ENCODE results near the gene FMNL2.
A peak's percentile ranks its signal among the peaks of the same experiment; 100 is the strongest.
"Not testable (repeated sequence)": the region's sequence is repeated elsewhere in the genome, so short reads cannot be mapped to it uniquely, and the experiment has no call there.

FMNL2 gene

DNA sequence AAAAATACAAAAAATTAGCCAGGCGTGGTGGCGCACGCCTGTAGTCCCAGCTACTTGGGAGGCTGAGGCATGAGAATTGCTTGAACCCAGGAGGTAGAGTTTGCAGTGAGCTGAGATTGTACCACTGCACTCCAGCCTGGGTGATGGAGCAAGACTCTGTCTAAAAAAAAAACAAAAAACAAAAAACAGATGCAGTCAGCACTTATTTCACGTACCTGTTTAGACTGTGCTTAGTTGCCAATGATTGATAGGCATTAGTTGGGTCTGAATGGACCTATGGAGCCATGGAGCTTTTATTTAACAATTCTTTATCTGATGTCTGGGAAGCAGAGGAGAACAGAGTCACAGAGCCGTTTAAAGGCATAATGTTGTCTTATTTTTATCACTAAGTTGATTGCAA, 139.5 kb downstream of the FMNL2 start:
- not testable (repeated sequence) for DNase-seq

DNA sequence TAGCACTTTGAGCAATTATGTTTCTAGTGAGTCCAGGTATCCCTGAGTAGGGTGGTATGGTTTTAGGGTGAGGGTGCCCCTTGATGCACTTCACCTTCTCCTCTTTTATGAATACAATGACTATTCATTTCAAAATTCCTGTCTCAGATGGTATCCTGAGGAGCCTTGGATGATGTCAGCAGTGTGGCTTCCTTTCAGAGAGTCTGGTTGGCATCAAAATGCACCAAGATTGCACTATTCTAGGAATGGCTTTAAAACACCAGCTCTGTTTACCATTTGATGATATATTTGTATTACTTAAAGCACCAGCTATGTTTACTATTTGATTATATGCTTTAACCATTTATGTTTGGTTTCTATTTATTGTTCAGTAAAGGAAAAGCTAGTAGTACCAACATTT, 141.0 kb downstream of the FMNL2 start:
- no peak for DNase-seq

DNA sequence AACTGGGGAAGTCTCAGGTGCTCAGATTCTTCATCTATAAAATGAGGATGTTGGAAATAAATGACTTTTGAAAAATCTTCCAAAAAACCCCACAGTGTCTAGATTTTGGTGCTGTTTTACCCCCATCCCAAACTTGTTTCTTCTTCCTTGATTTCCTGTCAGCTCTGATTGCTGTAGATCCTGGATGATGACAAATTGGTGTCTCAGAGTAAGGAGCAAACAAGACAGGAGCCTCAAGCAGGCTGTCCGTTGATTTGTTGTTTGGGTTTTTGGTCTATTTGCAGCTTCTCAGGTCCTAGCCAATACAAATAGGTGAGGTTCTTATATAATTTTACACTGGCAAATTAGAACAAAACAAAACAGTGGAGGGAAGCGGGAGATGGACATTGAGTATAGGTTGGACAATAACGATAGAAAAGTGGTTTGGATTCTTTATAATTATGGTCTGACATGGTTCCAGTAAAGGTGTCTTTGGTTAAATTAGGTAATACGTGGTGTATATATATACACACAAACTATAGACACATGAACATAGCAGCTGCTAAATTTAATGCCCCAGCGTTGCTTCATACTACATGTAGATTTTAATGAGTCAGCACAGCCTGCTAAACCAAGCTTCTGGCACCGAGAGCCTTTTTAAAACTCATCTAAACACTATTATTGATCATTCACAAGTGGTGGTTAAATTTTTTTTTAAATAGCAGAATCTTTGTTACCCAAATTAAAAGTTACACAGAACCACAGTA, 142.5 kb downstream of the FMNL2 start:
- no peak for DNase-seq

DNA sequence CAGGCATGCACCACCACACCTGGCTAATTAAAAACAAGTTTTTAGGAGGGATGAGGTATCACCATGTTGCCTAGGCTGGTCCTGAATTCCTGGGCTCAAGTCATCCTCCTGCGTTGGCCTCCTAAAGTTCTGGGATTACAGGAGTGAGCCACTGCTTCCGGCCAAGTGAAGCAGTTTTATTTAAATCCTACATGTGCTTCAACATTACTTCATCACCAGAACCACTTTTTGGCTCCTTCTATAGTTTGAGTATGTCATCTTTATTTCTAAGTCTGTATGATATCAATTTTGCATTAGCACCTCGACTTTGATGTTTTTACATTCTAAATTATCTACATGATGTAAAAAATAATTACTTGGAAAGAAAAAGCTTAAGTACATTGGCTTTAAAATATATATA, 144.3 kb downstream of the FMNL2 start:
- DNase-seq = no peak

DNA sequence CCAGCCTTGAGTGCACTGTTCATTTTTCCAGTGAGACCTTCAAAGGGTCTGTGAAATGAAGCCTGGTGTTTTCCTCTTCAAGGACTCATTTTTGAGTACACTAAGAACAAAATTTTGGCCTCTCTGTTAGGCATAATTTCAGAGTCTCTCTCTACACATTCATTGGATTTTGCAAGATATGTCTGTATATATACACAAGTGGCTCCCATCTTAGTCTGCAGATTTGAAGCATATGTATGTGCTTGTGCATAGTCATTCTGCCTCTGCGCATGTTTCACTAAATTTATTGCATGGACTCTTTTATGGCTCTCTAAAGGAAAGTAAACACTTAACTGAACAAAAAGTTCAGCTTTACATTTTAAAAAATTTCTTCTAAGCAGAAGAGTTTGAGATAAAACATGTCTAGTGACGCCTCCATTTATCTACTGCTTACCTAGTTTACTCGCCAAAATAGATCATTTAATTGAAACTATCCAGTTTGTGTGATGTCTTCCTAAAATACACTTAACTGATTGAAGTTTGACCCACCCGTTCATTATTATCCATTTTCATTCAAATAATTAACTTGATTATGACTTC, 145.9 kb downstream of the FMNL2 start:
- DNase-seq = no peak

DNA sequence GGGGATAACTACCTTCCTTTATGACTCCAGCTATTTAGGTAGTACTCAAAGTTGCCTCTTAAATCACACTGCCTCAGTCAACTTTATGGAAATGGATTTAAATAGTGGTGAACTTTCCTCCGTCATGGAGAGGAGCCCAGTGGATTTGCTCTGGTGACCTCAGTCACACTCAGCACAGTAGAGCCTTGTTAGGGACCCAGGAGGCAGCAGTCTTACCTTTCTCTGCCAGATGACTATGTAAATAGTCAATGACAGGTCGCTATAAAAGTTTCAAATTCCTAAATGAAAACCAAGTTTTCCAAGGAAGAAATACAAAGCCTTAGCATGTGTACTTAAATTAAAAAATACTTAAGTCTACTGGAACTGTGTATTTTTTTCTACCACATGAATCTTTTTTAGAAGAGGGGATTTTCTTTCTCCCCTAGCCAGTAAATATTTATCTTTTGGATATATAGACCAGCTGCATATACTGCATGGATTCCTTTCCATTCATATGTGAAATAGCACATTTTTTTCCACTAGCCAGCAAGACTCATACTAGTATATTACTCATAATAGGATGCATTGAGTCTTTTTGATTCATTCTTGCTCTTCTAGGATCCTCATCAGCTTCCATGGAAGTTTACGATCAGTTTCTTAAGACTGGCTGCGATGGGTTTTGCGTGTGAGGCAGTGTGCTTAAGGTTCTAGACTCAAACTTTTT, 147.1 kb downstream of the FMNL2 start:
- no peak for DNase-seq

DNA sequence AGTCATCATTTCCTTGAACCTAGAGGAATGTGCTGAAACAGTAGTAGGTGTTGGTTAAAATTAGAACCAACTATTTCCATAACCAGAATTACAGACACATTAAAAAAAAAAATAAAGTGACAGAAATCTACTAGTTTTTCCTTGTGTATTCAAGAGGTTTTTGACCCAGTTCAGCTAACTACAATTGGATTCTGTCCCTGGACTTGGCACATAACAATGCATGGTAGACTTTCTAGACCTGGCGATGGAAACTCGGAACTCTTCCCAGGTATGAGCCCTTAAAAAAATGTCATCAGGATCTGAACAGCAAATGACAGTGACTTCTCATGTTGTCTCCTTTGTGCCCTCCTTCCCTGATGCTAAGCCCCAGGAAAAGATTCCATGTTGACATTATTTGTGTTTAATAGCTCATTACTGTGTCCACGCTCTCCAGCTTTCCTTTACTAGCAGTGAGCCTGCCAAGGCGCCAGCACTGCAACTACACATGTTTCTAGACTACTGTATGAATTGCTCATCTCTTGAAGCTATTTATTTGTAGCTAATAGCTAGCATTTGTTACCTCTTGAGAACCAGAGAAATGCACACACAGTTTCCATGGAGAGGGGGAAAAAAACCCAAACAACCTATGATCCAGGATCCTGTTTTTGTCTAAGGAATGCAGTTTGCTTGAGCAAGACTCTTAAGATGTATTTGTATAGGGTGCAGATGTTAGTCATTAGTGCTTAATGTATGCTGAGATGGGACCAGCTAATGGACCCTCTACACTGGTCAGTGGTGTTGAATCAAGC, 148.5 kb downstream of the FMNL2 start:
- no peak for DNase-seq

DNA sequence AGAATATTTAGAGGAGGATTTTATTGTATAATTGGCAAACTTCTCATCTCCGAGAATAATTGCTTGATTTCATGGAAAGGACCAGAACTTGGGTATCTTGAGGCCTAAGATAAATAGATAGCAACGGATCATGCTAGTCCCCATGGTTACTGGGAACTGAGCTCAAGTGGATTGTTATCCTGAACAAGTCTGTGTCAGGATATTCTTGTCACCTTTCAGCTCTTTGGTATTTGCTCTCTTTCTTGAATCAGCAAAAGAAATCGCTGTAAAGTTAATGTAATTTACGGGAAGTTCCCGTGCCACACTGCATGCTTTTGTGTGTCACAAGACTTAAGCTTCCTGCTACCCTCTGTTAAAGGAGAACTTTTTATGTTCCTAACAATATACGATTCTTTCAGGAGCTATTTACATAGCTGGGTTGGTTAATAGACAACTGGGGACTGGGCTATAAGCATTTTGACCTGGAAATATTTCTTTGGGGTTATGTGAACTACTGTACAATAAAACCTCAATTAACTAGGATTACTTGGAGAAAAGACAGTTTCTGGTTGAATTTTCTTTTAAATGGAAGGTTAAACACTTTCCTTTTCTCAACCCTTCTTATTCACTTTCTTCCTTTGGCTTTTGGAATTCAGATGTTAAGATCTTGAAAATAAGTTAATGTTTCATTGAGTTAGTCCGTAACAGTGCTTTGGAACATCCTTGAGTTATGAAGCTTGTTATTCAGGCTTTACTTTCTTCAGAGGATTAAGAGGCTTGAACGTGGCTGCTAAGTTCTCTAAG, 151.2 kb downstream of the FMNL2 start:
- no peak for DNase-seq

DNA sequence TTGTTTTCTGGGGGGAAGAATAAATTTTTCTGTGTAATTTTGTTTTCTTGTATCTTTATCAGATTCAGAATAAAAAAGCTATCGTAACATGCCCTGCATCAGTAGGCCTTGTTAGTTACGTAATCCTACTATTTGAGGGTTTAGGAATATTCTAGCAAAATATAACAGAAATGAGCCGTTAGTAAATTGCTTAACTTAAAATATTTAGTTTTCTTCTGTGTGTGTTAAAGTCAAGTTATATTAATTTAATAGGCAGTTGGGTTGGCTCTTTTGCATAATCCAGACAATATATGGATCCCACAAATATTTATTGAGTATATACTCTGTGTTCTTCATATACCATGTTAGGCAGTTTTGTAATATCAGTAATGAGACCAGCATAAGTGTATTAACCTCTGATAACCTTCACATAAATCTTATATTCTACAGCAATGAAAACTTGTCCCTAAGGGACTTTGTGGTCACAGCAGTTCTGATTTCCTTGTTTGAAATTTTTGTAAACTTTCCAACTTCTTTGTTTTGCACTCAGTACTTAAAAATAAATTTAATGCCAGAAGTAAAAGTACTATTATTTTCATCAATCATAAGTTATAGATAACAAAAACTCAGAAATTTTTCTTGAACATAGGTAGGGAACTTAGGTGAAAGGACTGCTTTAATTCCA, 151.9 kb downstream of the FMNL2 start:
- no peak for DNase-seq

DNA sequence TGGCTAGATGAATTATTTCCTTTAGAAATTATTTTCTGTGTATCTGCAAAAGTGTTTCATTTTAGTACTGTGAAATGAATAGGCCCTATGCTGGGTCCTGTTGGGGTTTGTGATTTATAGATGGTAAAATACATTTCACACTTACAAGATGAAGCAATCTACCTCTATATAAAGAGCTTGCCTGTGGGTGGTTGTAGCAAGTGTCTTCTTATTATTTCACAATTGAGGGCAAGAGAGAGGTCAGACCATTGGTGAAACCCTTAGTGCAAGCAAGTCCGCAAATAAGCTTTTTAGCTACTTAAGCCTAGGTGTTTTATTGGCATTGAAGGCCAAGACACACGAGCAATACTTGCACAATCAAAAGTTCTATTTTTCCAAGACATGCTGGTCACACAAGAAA, 153.1 kb downstream of the FMNL2 start:
- no peak for DNase-seq

DNA sequence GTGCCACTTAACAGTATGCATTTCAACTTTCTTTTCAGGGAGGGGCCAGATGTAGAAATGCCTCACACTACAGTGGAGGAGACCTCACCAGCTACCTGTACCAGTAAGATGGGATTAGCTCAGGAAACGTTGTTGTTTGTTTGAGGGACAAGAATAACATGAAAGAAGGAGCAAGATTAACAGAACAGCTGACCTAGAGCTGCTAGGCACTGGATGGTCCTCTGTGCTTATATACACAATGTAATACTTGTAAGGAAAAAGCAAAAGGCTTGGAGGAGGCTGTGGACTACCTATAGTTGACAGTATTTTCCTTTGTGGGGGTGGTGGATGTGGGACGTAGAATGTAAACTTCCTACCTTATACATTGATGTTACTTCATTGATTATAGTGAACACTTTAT, 154.4 kb downstream of the FMNL2 start:
- DNase-seq = no peak

DNA sequence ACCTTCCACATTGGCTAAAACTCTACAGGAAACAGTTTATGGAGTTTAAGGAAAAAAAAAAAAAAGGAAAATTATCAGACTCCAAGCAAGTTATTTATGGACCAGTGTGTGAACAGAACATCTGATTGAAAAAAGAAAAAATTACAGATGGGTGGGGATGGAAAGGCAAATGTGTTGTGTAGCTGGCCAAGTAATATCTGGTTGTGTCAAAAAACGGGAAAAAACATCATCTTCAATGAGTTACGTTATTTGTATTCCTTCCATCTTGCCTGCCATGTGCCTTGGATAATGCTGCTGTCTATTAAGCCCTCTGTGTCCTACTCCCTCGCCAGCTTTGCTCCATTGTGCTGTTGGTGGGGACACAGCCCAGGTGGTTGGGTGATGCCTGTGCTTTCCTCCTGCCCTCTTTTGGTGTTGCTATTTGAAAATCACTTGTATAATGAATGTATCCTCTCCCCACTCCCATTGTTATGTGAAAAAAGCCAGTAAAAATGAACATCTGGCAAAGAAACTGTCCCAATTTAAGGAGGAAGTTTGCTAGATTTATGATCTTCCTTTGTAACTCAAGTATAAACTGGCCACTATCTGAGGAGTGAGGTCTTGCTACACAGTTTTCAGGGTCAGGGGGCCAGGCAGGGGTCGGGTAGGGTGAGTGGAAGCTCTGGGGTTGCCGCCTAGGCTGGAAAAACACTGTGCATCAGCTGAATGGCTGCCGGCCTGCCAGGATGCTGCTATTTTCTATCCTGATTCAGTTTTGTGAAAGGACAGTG, 155.9 kb downstream of the FMNL2 start:
- peak; percentile 28 for DNase-seq

DNA sequence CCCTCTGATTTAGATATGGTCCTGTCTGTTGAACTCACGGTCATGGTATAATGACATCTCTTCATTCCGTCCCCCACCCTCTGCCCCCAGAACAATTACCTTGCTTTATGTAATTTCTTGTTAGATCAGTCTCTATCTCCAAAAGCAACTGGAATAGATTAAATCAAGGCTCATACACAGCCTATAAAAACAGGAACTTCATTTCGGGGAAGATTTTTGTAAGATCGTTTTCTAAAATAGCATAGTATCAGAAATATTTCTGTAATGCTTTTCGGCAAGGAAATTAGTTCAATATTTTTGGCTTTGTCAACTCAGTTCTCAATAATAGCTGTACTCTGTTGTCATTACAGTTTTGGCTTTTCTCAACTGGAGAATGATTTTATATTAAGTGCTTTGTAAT, 157.2 kb downstream of the FMNL2 start:
- DNase-seq = no peak

DNA sequence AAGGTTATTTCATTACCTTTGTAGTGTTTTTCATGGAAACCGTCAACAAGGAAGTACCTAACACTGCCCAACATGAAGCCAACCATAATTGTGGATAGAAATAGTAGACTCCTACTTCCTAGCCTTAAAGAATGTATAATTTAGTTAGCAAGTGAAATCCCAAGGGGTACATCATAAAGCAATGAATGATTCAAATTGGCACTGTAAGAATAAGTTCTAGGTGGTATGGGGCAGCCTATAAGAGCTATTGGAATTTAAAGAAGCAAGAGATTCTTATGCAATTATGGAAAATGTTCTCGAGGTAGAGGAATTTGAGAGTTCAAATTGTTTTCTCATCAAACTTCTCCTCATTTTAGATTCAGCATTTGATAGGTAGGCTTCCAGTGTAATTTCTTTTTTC, 157.9 kb downstream of the FMNL2 start:
- DNase-seq = no peak

DNA sequence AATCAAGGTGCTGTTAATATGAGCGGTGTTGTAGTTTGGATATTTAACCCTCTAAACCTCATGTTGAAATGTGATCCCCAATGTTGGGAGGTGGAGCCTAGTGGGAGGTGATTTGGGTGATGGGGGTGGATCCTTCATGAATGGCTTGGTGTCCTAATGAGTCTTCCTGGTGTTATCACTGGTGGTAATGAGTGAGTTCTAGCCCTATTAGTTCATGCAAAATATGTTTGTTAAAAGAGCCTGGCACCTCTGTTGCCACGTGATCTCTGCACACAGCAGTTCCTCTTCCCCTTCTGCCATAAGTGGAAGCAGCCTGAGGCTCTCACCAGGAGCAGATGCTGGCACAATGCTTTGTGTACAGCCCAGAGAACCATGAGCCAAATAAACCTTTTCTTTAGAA, 158.4 kb downstream of the FMNL2 start:
- peak; percentile 28 for DNase-seq

DNA sequence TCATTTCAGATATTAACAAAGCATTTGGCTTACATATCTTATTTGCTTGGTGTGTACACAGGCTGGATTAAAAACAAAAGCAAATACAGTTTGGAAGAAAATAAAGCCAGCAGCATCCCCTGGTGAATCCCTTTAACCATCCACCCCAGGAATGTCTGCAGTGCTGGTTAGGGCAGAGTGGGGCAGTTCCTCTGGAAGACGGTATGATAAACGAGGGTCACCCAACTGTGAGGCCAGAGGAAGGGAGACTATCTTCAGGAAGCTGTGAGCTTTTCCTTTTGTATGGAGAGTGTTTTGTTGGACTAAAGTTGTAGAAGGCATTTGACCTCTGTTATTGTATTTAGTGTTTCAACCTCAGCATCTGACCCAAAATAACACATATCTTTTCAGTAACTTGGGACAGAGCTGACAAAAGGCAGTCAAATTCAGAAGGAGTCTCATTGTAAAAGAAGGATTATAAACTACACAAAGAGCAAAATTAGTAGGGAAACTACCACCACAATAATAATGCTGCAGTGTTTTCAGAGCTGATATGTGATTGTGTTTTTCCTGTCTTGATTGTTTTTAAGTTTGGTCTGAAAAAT, 159.1 kb downstream of the FMNL2 start:
- DNase-seq = peak; percentile 28

DNA sequence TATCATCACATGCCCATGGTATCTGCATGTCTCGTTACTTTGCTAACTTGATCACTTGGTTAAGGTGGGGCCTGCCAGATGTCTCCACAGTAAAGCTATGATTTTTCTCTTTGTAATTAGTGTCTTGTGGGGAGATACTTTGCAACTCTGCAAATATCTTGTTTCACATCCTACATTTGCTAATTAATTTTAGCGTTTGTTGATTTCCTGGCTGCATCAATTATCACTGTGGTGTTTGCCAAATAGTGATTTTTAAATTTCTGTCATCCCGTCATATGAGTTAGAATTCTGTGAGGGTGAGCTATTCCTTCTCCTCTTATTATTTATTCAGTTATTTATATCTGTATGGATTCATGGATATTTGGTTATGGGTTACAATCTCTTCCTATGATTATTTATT, 161.4 kb downstream of the FMNL2 start:
- DNase-seq = no peak

DNA sequence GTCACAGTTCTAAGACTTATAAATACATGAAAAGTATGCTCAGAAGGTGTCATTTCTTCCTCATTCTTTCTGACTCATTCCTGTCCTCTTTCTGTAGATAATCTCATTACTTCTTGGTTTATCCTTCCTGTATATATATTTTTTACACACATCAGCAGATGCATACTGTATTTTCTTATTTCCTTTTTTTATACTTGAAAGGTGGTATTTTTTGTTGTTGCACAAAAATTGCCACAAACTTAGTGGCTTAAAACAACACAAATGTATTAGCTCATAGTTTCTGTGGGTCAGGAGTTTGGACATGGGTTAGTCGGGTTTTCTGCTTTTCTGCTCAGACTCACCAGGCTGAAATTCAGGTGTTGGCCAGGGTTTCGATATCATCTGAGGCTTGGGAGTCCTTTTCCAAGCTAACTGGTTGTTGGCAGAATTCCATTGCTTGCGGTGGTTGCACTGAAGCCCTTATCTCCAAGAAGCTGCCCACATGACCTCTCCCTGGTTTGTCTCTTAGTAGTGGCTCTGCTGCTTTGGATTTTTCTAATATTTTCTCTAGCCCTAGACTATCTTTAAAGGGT, 162.6 kb downstream of the FMNL2 start:
- DNase-seq = no peak

DNA sequence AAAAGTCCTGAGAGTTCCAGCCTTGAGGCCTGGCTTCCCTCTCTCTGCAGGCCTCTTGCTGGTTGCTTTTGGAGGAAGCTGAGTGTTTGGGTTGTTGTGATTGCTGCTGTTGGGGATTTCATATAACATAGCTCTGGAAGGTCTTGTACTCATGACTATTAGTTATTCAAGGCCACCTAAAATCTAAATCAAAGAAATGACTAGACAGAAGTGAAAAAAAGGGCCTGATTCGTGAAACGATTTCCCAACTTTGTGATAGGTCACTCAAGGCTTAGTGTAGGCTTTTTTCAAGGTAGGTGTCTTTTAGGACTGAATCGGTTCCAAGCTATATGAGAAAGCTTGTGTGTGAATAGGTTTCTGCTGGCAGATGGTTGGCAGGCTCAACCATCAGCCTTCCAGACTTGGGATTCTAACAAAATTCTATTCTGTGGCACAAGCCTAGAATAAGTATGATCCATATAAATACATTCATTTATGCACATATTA, 164.4 kb downstream of the FMNL2 start:
- DNase-seq = no peak
